H1 (cell line): Measurements from ENCODE around the gene MOV10L1. TPM values are rescaled to one million over a fixed set of nuclear protein-coding genes. Genes with fewer than 3 reads are reported as not detected.

Source experiments
- CHD2 ChIP-seq: IDR thresholded peaks from 2 replicates; pipeline ENCODE4 v1.6.1; 2012; ENCODE audit warnings: low read length, improper control_type of control experiment
- CHD7 ChIP-seq: fragments of 300-600 bp; sonication (generic); IDR thresholded peaks from 2 replicates; pipeline ENCODE4 v1.7.1; 2012; ENCODE audit warnings: low read length, moderate library complexity, mild to moderate bottlenecking, inconsistent platforms; ENCODE audit not compliant: insufficient replicate concordance
- EGR1 ChIP-seq: IDR thresholded peaks from 2 replicates; pipeline ENCODE4 v1.6.1; 2011; ENCODE audit warnings: low read depth, low read length, borderline replicate concordance
- EZH2 ChIP-seq: fragments of 200-600 bp; sonication (generic); IDR thresholded peaks from 2 replicates; pipeline ENCODE4 v1.7.1; 2012; ENCODE audit warnings: low read depth, mild to moderate bottlenecking, moderate library complexity, low read length, inconsistent platforms; ENCODE audit not compliant: severe bottlenecking
- MAFK ChIP-seq: IDR thresholded peaks from 2 replicates; pipeline ENCODE4 v1.6.1; 2012; ENCODE audit warnings: low read depth, mild to moderate bottlenecking, improper control_type of control experiment, low read length
- NRF1 ChIP-seq: IDR thresholded peaks from 2 replicates; pipeline ENCODE4 v1.6.1; 2011; ENCODE audit warnings: mild to moderate bottlenecking, low read depth, low read length, improper control_type of control experiment
- polyA plus RNA-seq, 7 experiments: library from polyadenylated mRNA; depleted of rRNA in 3 of 7; stranded (reverse) in 5 of 7; unstranded in 2 of 7; fragments of >200 nt in 5 of 7; fragments of 200-250 nt in 2 of 7; gene quantifications; 1 replicate in 5 of 7; 2 replicates in 1 of 7; 4 replicates in 1 of 7; pipeline versions ENCODE4 v1.2.1 to v1.2.3, GENCODE V29; 2011 to 2013; ENCODE audit warnings: missing spikeins in 2 of 7, mixed read lengths in 2 of 7
- total RNA-seq: library from RNA; stranded (reverse); fragmentation: NEBNext Ultra II Directional; extraction: Animal tissue kit (Norgen Biotek cat#: 25700); gene quantifications from 2 replicates; pipeline ENCODE4 v1.2.1, GENCODE V29; 2021

The MOV10L1 gene
- total and polyA plus RNA-seq, 2 of the 8 experiments (the other 6 are each of a cell fraction or from before 2014, with no cell fraction given), result 0.32 TPM; not detected in 1

GRCh38 chr22:50148166-50148500 is 58.3 kb downstream of the MOV10L1 start (continued):
- no peak for TF ChIP-seq CHD7
- TF ChIP-seq EZH2, result no peak
- TF ChIP-seq EGR1, result no peak
- TF ChIP-seq MAFK, result no peak
- TF ChIP-seq NRF1, result no peak
- TF ChIP-seq CHD2, result no peak
- TF ChIP-seq, all 59 proteins: peak for 0
